ENCODE measurements around the gene HES1. TPM values are rescaled to one million over a fixed set of nuclear protein-coding genes. Genes with fewer than 3 reads are reported as not detected.
"Not testable (repeated sequence)": the region's sequence is repeated elsewhere in the genome, so short reads cannot be mapped to it uniquely, and the experiment has no call there.

The HES1 gene
- 10 to 100 TPM; 37.7 to 58.9 TPM for total RNA-seq
- polyA plus RNA-seq (ENCODE audit: insufficient read length in 2 of 2) = 10 to 100 TPM; 28.7 to 49.9 TPM
- long read RNA-seq, donor 1, transcript HES1-201 (4 exons, 1,578 nt) = major isoform, 32 of 61 reads
- long read RNA-seq, donor 1, partial matches to known transcripts = 25 of 61 reads
- long read RNA-seq, donor 1, other reads (novel, unspliced or antisense) = 0 of 61 reads
- long read RNA-seq, donor 2, transcript HES1-201 (4 exons, 1,578 nt) = major isoform, 19 of 41 reads
- long read RNA-seq, donor 2, partial matches to known transcripts = 20 of 41 reads
- long read RNA-seq, donor 2, other reads (novel, unspliced or antisense) = 0 of 41 reads
- long read RNA-seq, donor 3, transcript HES1-201 (4 exons, 1,578 nt) = major isoform, 9 of 28 reads
- long read RNA-seq, donor 3, partial matches to known transcripts = 19 of 28 reads
- long read RNA-seq, donor 3, other reads (novel, unspliced or antisense) = 0 of 28 reads
- long read RNA-seq, donor 4, transcript HES1-201 (4 exons, 1,578 nt) = major isoform, 98 of 203 reads
- long read RNA-seq, donor 4, transcript HES1-202 (2 exons, 1,009 nt) = minor isoform, 20 of 203 reads
- long read RNA-seq, donor 4, partial matches to known transcripts = 85 of 203 reads
- long read RNA-seq, donor 4, other reads (novel, unspliced or antisense) = 0 of 203 reads

GRCh38 chr3:194135806-194136518 is at the start of gene HES1:
Gene HES1, plus strand, starts transcription at chr3:194136148. Its CDS starts 233 bp downstream, at chr3:194136381.
- 0% methylated on average over 22 of the region's 29 CpGs for WGBS (ENCODE audit: insufficient coverage)
- Histone ChIP-seq H3K4me3 (ENCODE audit: low read depth, low read length) (peak within 1 kb of the TSS; percentile 87), H3K27ac (ENCODE audit: low read depth, low read length) (peak within 1 kb of the TSS; percentile 93), H3K9me3 (ENCODE audit: control insufficient read depth, insufficient read depth, low read length) (no peaks in the 10 kb centered on the region), H3K4me1 (ENCODE audit: control insufficient read depth, insufficient read depth, low read length) (peaks cover 52% of the 10 kb centered on the region), H3K36me3 (ENCODE audit: control insufficient read depth, insufficient read depth, low read length) (peaks cover 9% of the 10 kb centered on the region), H3K27me3 (ENCODE audit: control insufficient read depth, insufficient read depth, low read length) (peaks cover 55% of the 10 kb centered on the region)
- peak in 3 of 6 donors; percentile 82 to 96 (median 92) for DNase-seq (ENCODE audit: low read depth in 4 of 6, low spot score in 6 of 6)

GRCh38 chr3:194086388-194087075 is 49.4 kb upstream of the HES1 start:
- Histone ChIP-seq H3K27me3 (ENCODE audit: control insufficient read depth, insufficient read depth, low read length) (peaks cover 19% of the 10 kb centered on the region), H3K27ac (ENCODE audit: low read depth, low read length) (peak overlapping the region; percentile 27)

GRCh38 chr3:194087280-194087679 is 48.7 kb upstream of the HES1 start:
- H3K4me3 ChIP-seq (ENCODE audit: low read depth, low read length) = no peak overlapping the region
- peaks cover 19% of the 10 kb centered on the region for H3K27me3 ChIP-seq (ENCODE audit: control insufficient read depth, insufficient read depth, low read length)
- H3K4me1 ChIP-seq (ENCODE audit: control insufficient read depth, insufficient read depth, low read length) = peaks cover 30% of the 10 kb centered on the region
- no peaks in the 10 kb centered on the region for H3K36me3 ChIP-seq (ENCODE audit: control insufficient read depth, insufficient read depth, low read length)
- H3K9me3 ChIP-seq (ENCODE audit: control insufficient read depth, insufficient read depth, low read length) = no peaks in the 10 kb centered on the region
- H3K27ac ChIP-seq (ENCODE audit: low read depth, low read length) = no peak overlapping the region
- WGBS (ENCODE audit: insufficient coverage) = 85% methylated on average over 5 of the region's 5 CpGs
- no peak for DNase-seq (ENCODE audit: low read depth in 4 of 6, low spot score in 6 of 6)

More at GRCh38 chr3:194086388-194087075, 49.4 kb upstream of the HES1 start:
- H3K4me1 ChIP-seq (ENCODE audit: control insufficient read depth, insufficient read depth, low read length) = peaks cover 35% of the 10 kb centered on the region
- 20% methylated on average over 8 of the region's 12 CpGs for WGBS (ENCODE audit: insufficient coverage)
- no peaks in the 10 kb centered on the region for H3K36me3 ChIP-seq (ENCODE audit: control insufficient read depth, insufficient read depth, low read length)
- H3K9me3 ChIP-seq (ENCODE audit: control insufficient read depth, insufficient read depth, low read length) = no peaks in the 10 kb centered on the region
- H3K4me3 ChIP-seq (ENCODE audit: low read depth, low read length) = no peak overlapping the region
- peak in 2 of 6 donors; percentile 67 to 80 for DNase-seq (ENCODE audit: low read depth in 4 of 6, low spot score in 6 of 6)

- Histone ChIP-seq H3K27ac (ENCODE audit: low read depth, low read length) (no peak overlapping the region), H3K36me3 (ENCODE audit: control insufficient read depth, insufficient read depth, low read length) (no peaks in the 10 kb centered on the region), H3K27me3 (ENCODE audit: control insufficient read depth, insufficient read depth, low read length) (peaks cover 15% of the 10 kb centered on the region), H3K9me3 (ENCODE audit: control insufficient read depth, insufficient read depth, low read length) (no peaks in the 10 kb centered on the region), H3K4me3 (ENCODE audit: low read depth, low read length) (no peak overlapping the region), H3K4me1 (ENCODE audit: control insufficient read depth, insufficient read depth, low read length) (peaks cover 29% of the 10 kb centered on the region)
- WGBS (ENCODE audit: insufficient coverage) = 88% methylated on average over 8 of the region's 11 CpGs
- DNase-seq (ENCODE audit: low read depth in 4 of 6, low spot score in 6 of 6) = no peak
These were observed 47.7 kb upstream of the HES1 start for GRCh38 chr3:194087995-194088855.

GRCh38 chr3:194089357-194090177 is 46.4 kb upstream of the HES1 start:
- 54% methylated on average over 13 of the region's 18 CpGs for WGBS (ENCODE audit: insufficient coverage)
- no peak overlapping the region for H3K27ac ChIP-seq (ENCODE audit: low read depth, low read length)

GRCh38 chr3:194090178-194090555 is 45.8 kb upstream of the HES1 start:
- not testable (repeated sequence) for H3K27ac ChIP-seq (ENCODE audit: low read depth, low read length)

More at GRCh38 chr3:194089357-194090177, 46.4 kb upstream of the HES1 start:
- DNase-seq (ENCODE audit: low read depth in 4 of 6, low spot score in 6 of 6) = peak in 2 of 6 donors; percentile 30 to 67
- H3K4me3 ChIP-seq (ENCODE audit: low read depth, low read length) = no peak overlapping the region
- H3K4me1 ChIP-seq (ENCODE audit: control insufficient read depth, insufficient read depth, low read length) = peaks cover 23% of the 10 kb centered on the region
- H3K27me3 ChIP-seq (ENCODE audit: control insufficient read depth, insufficient read depth, low read length) = peaks cover 9% of the 10 kb centered on the region
- no peaks in the 10 kb centered on the region for H3K9me3 ChIP-seq (ENCODE audit: control insufficient read depth, insufficient read depth, low read length)
- H3K36me3 ChIP-seq (ENCODE audit: control insufficient read depth, insufficient read depth, low read length) = no peaks in the 10 kb centered on the region

GRCh38 chr3:194090716-194091115 is 45.2 kb upstream of the HES1 start:
- DNase-seq (ENCODE audit: low read depth in 4 of 6, low spot score in 6 of 6) = no peak
- H3K27ac ChIP-seq (ENCODE audit: low read depth, low read length) = no peak overlapping the region
- H3K4me1 ChIP-seq (ENCODE audit: control insufficient read depth, insufficient read depth, low read length) = peaks cover 29% of the 10 kb centered on the region
- peaks cover 3% of the 10 kb centered on the region for H3K27me3 ChIP-seq (ENCODE audit: control insufficient read depth, insufficient read depth, low read length)
- no peaks in the 10 kb centered on the region for H3K9me3 ChIP-seq (ENCODE audit: control insufficient read depth, insufficient read depth, low read length)
- H3K36me3 ChIP-seq (ENCODE audit: control insufficient read depth, insufficient read depth, low read length) = no peaks in the 10 kb centered on the region
- 78% methylated on average over 8 of the region's 8 CpGs for WGBS (ENCODE audit: insufficient coverage)
- H3K4me3 ChIP-seq (ENCODE audit: low read depth, low read length) = no peak overlapping the region

More at GRCh38 chr3:194090178-194090555, 45.8 kb upstream of the HES1 start:
- not testable (repeated sequence) for H3K36me3 ChIP-seq (ENCODE audit: control insufficient read depth, insufficient read depth, low read length); DNase-seq (ENCODE audit: low read depth in 4 of 6, low spot score in 6 of 6); H3K9me3 ChIP-seq (ENCODE audit: control insufficient read depth, insufficient read depth, low read length); H3K4me3 ChIP-seq (ENCODE audit: low read depth, low read length); H3K27me3 ChIP-seq (ENCODE audit: control insufficient read depth, insufficient read depth, low read length)
- WGBS (ENCODE audit: insufficient coverage) = no CpG with 5 or more reads among the region's 10 CpGs
- peaks cover 23% of the 10 kb centered on the region for H3K4me1 ChIP-seq (ENCODE audit: control insufficient read depth, insufficient read depth, low read length)

- no peak for DNase-seq (ENCODE audit: low read depth in 4 of 6, low spot score in 6 of 6)
- H3K9me3 ChIP-seq (ENCODE audit: control insufficient read depth, insufficient read depth, low read length) = no peaks in the 10 kb centered on the region
- H3K36me3 ChIP-seq (ENCODE audit: control insufficient read depth, insufficient read depth, low read length) = no peaks in the 10 kb centered on the region
- peaks cover 3% of the 10 kb centered on the region for H3K27me3 ChIP-seq (ENCODE audit: control insufficient read depth, insufficient read depth, low read length)
- WGBS (ENCODE audit: insufficient coverage) = no CpG with 5 or more reads among the region's 2 CpGs
- H3K4me3 ChIP-seq (ENCODE audit: low read depth, low read length) = no peak overlapping the region
- peaks cover 29% of the 10 kb centered on the region for H3K4me1 ChIP-seq (ENCODE audit: control insufficient read depth, insufficient read depth, low read length)
- H3K27ac ChIP-seq (ENCODE audit: low read depth, low read length) = no peak overlapping the region
These were observed 44.8 kb upstream of the HES1 start for GRCh38 chr3:194091141-194091540.

Measured in spinal cord (tissue), 10 donors.